Choroid plexus epithelial cell (primary cell): Measurements from ENCODE around the gene AKT2.

Experiments used
- DNase-seq: peaks from one replicate; pipeline ENCODE4 v3.0.0-alpha.2; 2010; ENCODE audit warnings: low read depth
- H3K4me3 ChIP-seq: 2 replicates; pipeline ENCODE4 v1.5.1; 2011; ENCODE audit warnings: low read depth, mild to moderate bottlenecking, control low read depth, low read length, moderate library complexity
- TF ChIP-seq, protein P1 (sequence below): conservative IDR thresholded peaks from 2 replicates; pipeline ENCODE4 v1.5.1; 2011; ENCODE audit warnings: low read depth, mild to moderate bottlenecking, control low read depth, inconsistent platforms, low read length, moderate library complexity

AKT2 gene

DNA sequence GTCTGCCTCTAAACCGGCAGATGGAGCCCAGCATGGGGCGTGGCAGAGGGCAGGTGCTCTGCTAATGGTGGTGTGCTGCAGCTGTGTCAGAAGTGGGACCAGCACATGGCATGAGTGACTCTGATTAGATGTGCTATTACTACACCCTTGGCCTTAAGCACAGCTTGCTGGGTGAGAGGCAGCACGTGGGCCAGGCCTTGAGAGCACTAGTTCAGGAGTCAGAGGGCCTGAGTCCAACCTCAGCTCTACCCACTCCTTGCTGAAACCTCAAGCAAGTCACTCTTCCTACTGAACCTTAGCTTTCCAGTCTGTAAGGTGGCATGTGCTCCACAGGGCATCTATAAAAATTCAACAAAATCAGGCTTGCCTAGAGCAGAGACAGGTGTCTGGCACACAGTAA, 22.7 kb downstream of the AKT2 start:
- H3K4me3 ChIP-seq = no peak overlapping the region
- no peak for DNase-seq
- TF ChIP-seq, protein P1, sequence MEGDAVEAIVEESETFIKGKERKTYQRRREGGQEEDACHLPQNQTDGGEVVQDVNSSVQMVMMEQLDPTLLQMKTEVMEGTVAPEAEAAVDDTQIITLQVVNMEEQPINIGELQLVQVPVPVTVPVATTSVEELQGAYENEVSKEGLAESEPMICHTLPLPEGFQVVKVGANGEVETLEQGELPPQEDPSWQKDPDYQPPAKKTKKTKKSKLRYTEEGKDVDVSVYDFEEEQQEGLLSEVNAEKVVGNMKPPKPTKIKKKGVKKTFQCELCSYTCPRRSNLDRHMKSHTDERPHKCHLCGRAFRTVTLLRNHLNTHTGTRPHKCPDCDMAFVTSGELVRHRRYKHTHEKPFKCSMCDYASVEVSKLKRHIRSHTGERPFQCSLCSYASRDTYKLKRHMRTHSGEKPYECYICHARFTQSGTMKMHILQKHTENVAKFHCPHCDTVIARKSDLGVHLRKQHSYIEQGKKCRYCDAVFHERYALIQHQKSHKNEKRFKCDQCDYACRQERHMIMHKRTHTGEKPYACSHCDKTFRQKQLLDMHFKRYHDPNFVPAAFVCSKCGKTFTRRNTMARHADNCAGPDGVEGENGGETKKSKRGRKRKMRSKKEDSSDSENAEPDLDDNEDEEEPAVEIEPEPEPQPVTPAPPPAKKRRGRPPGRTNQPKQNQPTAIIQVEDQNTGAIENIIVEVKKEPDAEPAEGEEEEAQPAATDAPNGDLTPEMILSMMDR = no peak

DNA sequence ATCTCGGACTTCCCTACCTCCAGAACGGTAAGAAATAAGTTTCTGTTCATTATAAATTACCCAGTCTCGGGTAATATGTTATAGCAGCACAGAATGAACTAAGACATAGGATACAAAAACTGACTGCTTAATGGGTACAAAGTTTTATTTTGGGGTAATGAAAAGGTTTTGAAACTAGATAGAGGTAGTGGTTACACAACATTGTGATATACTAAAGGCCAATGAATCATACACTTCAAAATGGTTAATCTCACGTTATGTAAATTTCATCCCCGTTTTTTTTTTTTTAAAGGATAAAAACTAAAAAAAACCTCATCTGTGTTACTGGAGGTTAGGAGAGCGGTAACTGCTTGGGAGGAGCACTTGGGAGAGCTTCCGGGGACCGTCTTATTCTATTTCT, 23.5 kb downstream of the AKT2 start:
- DNase-seq = no peak
- no peak overlapping the region for H3K4me3 ChIP-seq
- TF ChIP-seq, protein P1 = no peak

DNA sequence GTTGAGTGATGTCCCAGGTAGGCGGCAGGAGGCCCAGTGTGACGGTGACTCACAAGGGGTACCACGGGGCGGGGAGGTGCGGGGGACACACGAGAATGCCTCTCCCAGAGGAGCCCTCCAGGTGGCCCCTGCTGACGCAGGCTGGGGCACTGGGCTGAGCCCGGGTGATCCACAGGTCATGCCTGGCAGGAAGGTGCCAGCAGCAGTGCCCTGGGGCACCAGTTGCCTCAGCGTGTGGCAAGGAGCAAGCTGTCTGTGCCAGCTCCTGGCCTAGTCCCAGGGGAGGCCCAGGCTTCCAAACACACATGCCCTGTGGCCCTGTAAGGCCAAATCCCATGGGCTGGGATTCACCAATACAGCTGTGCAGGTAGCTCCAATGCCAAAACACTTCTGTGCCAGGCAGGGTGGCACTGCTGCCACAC, 28.0 kb downstream of the AKT2 start:
- DNase-seq = no peak
- H3K4me3 ChIP-seq = no peak overlapping the region
- TF ChIP-seq, protein P1 = no peak

DNA sequence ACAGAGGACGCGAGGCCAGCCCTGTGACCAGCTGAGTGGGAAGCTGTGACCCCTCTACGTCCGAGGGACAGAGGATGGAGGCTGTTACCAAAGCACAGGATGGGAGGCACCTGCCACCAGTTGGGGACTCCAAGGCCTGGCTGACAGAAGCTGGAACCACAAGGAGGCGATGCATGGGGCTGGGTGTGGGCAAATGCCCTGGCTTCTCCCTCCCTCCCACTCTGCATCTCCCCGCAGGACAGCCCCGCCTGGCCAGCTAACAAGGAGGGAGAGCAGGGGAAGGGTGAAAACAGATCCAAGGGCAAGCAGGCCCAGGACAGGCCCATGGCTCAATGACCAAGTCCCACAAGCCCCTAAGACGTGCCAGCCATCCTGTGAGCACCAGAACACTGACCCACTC, 28.6 kb downstream of the AKT2 start:
- TF ChIP-seq, protein P1 = no peak
- DNase-seq = no peak

DNA sequence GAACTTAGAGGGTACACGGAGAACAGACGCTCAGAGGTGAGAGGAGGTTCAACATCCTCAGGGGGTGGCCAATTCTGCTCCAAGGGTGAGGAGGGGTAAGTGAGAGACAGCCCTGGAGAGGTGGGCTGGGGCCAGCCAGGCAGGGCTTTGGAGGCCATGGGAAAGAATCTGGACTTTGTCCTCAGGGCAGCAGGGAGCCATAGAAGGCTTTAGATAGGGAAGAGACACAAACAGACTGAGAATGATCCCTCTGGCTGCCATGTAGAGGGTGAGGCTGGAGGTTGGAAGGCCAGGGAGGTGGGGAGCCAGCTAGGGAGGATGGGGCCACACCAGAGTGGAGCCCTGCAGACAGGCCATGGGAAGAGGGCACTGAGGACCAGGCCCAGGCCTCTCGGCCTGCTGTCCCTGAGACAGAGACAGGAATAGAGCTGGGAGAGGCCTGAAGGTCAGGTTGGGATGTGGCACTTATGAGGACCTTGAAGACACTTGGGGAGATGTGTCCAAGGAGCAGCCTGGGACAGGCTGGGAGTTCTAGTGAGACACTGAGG, 29.5 kb downstream of the AKT2 start:
- DNase-seq = no peak
- TF ChIP-seq, protein P1 = no peak
- no peak overlapping the region for H3K4me3 ChIP-seq

More for the DNA sequence above, 28.6 kb downstream of the AKT2 start:
- H3K4me3 ChIP-seq = no peak overlapping the region

DNA sequence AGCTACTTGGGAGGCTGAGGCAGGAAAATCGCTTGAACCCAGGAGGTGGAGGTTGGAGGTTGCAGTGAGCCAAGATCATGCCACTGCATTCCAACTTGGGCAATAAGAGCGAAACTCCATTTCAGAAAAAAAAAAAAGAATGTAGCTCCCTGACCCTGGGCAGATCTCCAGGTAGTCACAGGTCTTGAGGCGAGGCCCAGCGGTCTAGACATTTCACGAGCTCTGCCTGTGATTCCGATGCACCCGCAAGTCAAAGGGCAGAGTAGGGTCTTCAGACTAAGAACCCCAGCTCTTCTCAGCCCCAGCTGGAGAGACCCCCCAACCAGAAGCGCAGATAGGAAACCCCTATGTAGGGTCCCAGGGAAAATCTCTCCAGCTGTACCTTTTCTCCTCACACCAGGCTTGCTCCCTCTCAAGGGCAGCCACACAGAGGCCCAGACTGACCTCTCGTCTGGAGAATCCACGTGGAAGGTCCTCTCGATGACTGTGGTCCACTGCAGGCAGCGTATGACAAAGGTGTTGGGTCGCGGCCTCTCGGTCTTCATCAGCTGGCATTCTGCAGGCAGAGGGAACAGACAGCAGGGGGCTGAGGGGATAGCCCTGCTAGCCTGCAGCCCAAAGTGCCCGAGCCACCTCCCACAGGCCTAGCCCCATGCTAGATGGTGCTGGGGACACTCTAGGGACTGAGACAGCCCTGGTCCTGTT, 30.3 kb downstream of the AKT2 start:
- DNase-seq = no peak
- TF ChIP-seq, protein P1 = no peak
- no peak overlapping the region for H3K4me3 ChIP-seq

DNA sequence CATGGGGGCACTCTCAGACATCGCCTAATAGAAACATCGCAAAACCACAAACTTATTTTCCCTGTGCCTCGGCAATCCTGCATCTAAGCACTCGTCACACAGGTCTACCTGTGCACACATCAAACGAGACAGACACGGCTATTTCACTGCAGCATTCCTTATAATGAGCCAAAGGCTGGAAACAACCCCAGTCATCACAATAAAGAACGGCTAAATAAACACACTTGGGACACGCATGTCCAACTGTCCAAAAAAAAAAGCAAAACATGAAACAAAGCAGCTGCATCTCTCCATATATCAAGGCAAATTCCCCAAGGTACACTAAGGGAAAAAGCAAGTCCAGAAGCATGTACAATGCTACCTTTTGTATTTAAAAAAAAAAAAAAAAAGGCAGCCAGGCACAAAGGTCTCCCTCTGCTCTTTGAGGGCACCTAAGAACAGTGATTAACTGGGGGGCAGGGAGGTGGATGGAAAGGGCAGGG, 31.5 kb downstream of the AKT2 start:
- H3K4me3 ChIP-seq = no peak overlapping the region
- no peak for DNase-seq
- TF ChIP-seq, protein P1 = no peak
